PC-9 (cell line): ENCODE results near the gene TPI1. TPM values are rescaled to one million over a fixed set of nuclear protein-coding genes. Genes with fewer than 3 reads are reported as not detected.

Experiments
- BruUV-seq: library from RNA; stranded (reverse); fragments of 400-500 nt; replicated peaks from 2 replicates; lab custom pipeline; 2021; lab: Mats Ljungman, UMichigan
- CTCF ChIA-PET: fragments of 300-600 bp; sonication (Branson Sonifier 250); formaldehyde crosslinking; loops from one replicate; lab custom pipeline; 2022; ENCODE audit warnings: antibody characterized with exemption; lab: Charles Lee
- POLR2A ChIA-PET: fragments of 300-600 bp; sonication (Branson Sonifier 250); formaldehyde crosslinking; loops from one replicate; lab custom pipeline; 2022; ENCODE audit warnings: antibody characterized with exemption; ENCODE audit not compliant: unreplicated experiment; lab: Charles Lee
- DNase-seq, 2 experiments: peaks; one replicate each; pipeline versions ENCODE4 v3.0.0 to v3.0.0-alpha.2; 2015 to 2022; ENCODE audit warnings: mixed read lengths in 1 of 2
- H2AFZ ChIP-seq: fragments of 200-600 bp; sonication (generic); 2 replicates; pipeline ENCODE4 v1.8.1; 2017; ENCODE audit warnings: antibody characterized with exemption
- H3F3A ChIP-seq: fragments of 200-600 bp; sonication (generic); 2 replicates; pipeline ENCODE4 v1.8.1; 2017; ENCODE audit warnings: antibody characterized with exemption, mild to moderate bottlenecking, low read depth; ENCODE audit not compliant: insufficient read depth
- H3K27ac ChIP-seq: fragments of 200-600 bp; sonication (generic); 2 replicates; pipeline ENCODE4 v1.6.1; 2016; ENCODE audit warnings: mixed run types
- H3K27me3 ChIP-seq: fragments of 200-600 bp; sonication (generic); 2 replicates; pipeline ENCODE4 v1.6.1; 2016; ENCODE audit warnings: low read depth, mixed run types; ENCODE audit not compliant: insufficient read depth
- H3K36me3 ChIP-seq: fragments of 200-600 bp; sonication (generic); 2 replicates; pipeline ENCODE4 v1.6.1; 2016; ENCODE audit warnings: low read depth, mixed run types
- H3K4me1 ChIP-seq: fragments of 200-600 bp; sonication (generic); replicated peaks from 2 replicates; pipeline ENCODE4 v1.6.1; 2016; ENCODE audit warnings: mixed run types; ENCODE audit not compliant: insufficient read depth
- H3K4me2 ChIP-seq: fragments of 200-600 bp; sonication (generic); 2 replicates; pipeline ENCODE4 v1.6.1; 2017; ENCODE audit warnings: mixed run types
- H3K4me3 ChIP-seq: fragments of 200-600 bp; sonication (generic); 2 replicates; pipeline ENCODE4 v1.6.1; 2016; ENCODE audit warnings: mixed run types
- H3K79me2 ChIP-seq: fragments of 200-600 bp; sonication (generic); 2 replicates; pipeline ENCODE4 v1.6.1; 2017; ENCODE audit warnings: low read depth, mixed run types
- H3K9me2 ChIP-seq: fragments of 200-600 bp; sonication (generic); 2 replicates; pipeline ENCODE4 v1.8.1; 2017; ENCODE audit warnings: mild to moderate bottlenecking; ENCODE audit not compliant: insufficient read depth
- H3K9me3 ChIP-seq: fragments of 200-600 bp; sonication (generic); 2 replicates; pipeline ENCODE4 v1.8.1; 2016; ENCODE audit warnings: low read depth; ENCODE audit not compliant: insufficient read depth
- H4K20me1 ChIP-seq: fragments of 200-600 bp; sonication (generic); 2 replicates; pipeline ENCODE4 v1.8.1; 2017; ENCODE audit not compliant: insufficient read depth
- EZH2 ChIP-seq: fragments of 200-600 bp; sonication (generic); IDR thresholded peaks from 2 replicates; pipeline ENCODE4 v1.8.0; 2017; ENCODE audit warnings: antibody characterized with exemption, low read depth
- intact Hi-C: fragments of 100-400 bp; cut with micrococcal nuclease; formaldehyde crosslinking; loops from one replicate; pipeline ENCODE4 v1.10.0; 2022; ENCODE audit not compliant: unreplicated experiment
- total RNA-seq: library from RNA; stranded (reverse); gene quantifications from 2 replicates; pipeline ENCODE4 v1.2.3, GENCODE V29; 2021
- TF ChIP-seq, protein P1 (sequence below): fragments of 200-600 bp; sonication (generic); conservative IDR thresholded peaks from 2 replicates; pipeline ENCODE4 v1.6.1; 2017; ENCODE audit warnings: mixed run types, antibody characterized with exemption, mild to moderate bottlenecking, moderate library complexity

The TPI1 gene
- total RNA-seq, 1 experiment from 2014 or later: 1,199 TPM

DNA sequence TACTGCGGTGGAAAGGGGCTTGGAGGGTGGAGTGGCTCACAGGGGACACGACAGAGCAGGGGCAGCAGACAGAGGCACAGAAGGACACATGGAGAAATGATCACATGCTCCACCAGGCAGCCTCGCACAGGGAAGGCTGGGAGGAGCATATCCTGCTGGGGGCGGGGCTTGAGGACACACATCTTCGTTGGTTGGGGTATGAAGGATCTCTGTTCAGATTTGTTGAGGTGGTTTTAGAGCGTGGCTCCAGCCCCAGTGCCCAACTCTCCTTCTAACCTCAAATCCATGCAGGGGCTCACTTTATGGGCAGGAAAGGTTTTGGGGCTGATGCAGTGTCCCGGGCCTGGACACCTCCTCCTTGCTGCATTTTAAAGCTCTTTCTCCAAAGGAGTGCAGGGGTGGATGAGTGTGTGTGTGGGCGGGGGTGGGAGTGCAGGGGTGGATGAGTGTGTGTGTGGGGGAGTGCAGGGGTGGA is 39.9 kb upstream of the TPI1 start:
- ChIA-PET CTCF (interaction anchor here (0.6 to 0.7 kb wide), 2 partner anchors 13 to 304 kb away, joined by 4 read pairs; no protein-coding TSS in a partner anchor), POLR2A (interaction anchor here (0.7 kb wide), 1 partner anchor 26 kb away, joined by 4 read pairs; no protein-coding TSS in a partner anchor)
- Histone ChIP-seq H3K4me3 (no peak overlapping the region), H4K20me1 (no peaks in the 10 kb centered on the region), H3K79me2 (no peaks in the 10 kb centered on the region), H2AFZ (no peak overlapping the region), H3K36me3 (no peaks in the 10 kb centered on the region), H3K4me2 (peak overlapping the region; percentile 32; the same call in 1 of the 2 replicates), H3K27ac (no peak overlapping the region), H3K9me2 (no peaks in the 10 kb centered on the region), H3K9me3 (no peaks in the 10 kb centered on the region), H3K4me1 (no peaks in the 10 kb centered on the region), H3K27me3 (peaks cover 97% of the 10 kb centered on the region), H3F3A (no peaks in the 10 kb centered on the region; the same call in 1 of the 2 replicates)
- TF ChIP-seq EZH2: no peak
- TF ChIP-seq, protein P1, sequence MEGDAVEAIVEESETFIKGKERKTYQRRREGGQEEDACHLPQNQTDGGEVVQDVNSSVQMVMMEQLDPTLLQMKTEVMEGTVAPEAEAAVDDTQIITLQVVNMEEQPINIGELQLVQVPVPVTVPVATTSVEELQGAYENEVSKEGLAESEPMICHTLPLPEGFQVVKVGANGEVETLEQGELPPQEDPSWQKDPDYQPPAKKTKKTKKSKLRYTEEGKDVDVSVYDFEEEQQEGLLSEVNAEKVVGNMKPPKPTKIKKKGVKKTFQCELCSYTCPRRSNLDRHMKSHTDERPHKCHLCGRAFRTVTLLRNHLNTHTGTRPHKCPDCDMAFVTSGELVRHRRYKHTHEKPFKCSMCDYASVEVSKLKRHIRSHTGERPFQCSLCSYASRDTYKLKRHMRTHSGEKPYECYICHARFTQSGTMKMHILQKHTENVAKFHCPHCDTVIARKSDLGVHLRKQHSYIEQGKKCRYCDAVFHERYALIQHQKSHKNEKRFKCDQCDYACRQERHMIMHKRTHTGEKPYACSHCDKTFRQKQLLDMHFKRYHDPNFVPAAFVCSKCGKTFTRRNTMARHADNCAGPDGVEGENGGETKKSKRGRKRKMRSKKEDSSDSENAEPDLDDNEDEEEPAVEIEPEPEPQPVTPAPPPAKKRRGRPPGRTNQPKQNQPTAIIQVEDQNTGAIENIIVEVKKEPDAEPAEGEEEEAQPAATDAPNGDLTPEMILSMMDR: no peak
- BruUV-seq: no TSS peak
- intact Hi-C loops: loop anchor here (5.0 kb wide), 2 partner anchors 140 to 260 kb away; partner anchors contain the start of genes NOP2 and ZNF384
- DNase-seq: peak in 1 of 2 experiments; percentile 61

DNA sequence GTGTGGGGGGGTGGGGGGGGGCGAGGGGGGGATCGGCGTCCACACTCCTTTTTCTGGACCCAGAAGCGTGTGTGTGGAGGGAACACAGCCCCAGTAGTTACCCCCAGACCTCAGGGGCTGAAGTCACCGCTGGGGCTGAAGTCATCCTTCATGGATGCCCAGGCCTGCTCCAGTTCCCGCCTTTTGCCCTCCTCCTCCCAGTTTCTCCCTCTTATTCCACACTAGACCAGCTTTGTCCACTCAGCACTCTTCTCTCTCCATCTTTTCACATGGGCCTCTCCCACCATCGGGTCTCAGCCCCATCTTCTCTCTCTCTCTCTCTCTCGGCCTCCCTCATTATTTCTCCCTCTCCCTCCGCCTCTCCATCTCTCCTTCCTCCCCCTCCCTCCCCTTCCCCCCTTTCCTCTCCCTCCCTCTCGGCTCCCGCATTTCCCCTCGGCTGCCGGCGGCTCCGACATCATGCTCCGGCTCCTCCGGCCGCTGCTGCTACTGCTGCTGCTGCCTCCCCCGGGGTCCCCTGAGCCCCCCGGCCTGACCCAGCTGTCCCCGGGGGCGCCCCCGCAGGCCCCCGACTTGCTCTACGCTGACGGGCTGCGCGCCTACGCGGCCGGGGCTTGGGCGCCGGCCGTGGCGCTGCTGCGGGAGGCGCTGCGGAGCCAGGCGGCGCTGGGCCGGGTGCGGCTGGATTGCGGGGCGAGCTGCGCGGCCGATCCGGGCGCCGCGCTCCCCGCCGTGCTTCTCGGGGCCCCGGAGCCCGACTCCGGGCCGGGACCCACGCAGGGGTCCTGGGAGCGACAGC is 39.1 kb upstream of the TPI1 start, which contains the start of gene P3H3:
Gene P3H3 (plus strand): TSS at position 426 of the 799 bp plus-strand sequence. CDS start 34 bp downstream, at position 460.
- TF ChIP-seq, protein P1: no peak
- peak; percentile 91 for TF ChIP-seq EZH2
- no peaks in the 10 kb centered on the region for H3K9me3 ChIP-seq
- peak within 1 kb of the TSS; percentile 13; the same call in 1 of the 2 replicates for H3K4me3 ChIP-seq
- intact Hi-C loops: loop anchor here (5.0 kb wide), 2 partner anchors 141 to 261 kb away; partner anchors contain the start of genes NOP2 and ZNF384
- no peaks in the 10 kb centered on the region for H3K9me2 ChIP-seq
- H4K20me1 ChIP-seq: no peaks in the 10 kb centered on the region
- no peaks in the 10 kb centered on the region for H3K4me1 ChIP-seq
- ChIA-PET POLR2A (interaction anchor here (0.7 kb wide), 1 partner anchor 27 kb away, joined by 4 read pairs; no protein-coding TSS in a partner anchor), CTCF (interaction anchor here (1.3 kb wide), 1 partner anchor 74 kb away, joined by 5 read pairs; no protein-coding TSS in a partner anchor)
- no peaks in the 10 kb centered on the region; the same call in 1 of the 2 replicates for H3F3A ChIP-seq
- no peak within 1 kb of the TSS; the same call in 1 of the 2 replicates for H2AFZ ChIP-seq
- no peaks in the 10 kb centered on the region for H3K79me2 ChIP-seq
- no peak for DNase-seq
- H3K36me3 ChIP-seq: no peaks in the 10 kb centered on the region
- peak within 1 kb of the TSS; percentile 61 for H3K4me2 ChIP-seq
- BruUV-seq: no TSS peak
- H3K27ac ChIP-seq: no peak within 1 kb of the TSS
- H3K27me3 ChIP-seq: peaks cover 90% of the 10 kb centered on the region
